ENCODE results near the gene CHCHD2. TPM values are rescaled to one million over a fixed set of nuclear protein-coding genes. Genes with fewer than 3 reads are reported as not detected.
"Not testable (repeated sequence)": the region's sequence is repeated elsewhere in the genome, so short reads cannot be mapped to it uniquely, and the experiment has no call there.

The CHCHD2 gene
- total RNA-seq, 2 donors from 2014 or later = 356 to 575 TPM

DNA sequence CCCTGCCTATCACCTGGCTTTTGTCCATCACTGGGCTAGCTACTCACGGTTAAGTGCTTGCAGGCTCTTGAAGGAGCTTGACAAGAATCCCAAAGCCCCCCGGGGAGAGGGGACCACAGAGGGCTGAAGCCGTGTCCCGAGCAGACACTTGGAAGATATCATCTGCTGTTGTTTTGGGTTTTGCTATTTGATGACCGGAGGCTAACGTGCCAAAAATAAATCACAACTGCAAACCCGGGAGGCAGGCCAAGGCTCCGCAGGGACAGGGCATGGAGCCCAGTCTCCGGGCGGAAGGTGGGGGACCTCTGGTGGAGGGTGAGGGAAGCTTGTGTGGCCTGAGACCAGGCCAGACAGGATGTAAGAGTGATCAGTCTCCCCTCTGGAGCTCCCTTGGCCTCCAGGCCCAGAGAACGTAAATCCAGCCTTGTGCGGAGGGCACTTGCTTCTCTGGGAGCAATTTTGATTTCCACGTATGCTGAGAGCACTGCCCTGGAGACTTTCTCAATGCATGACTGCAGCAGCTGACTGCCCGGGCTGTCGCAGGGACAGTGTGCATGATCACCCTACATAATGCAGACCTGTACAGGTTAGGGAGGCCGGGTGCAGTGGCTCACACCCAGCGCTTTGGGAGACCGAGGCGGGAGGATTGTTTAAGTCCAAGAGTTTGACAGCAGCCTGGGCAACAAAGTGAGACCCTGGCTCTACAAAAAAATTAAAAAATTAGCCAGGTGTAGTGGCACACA, 13.3 kb downstream of the CHCHD2 start, which contains the start of gene PHKG1:
Gene PHKG1, minus strand, starts transcription at position 164 of the 743 bp plus-strand sequence. CDS start 4,011 bp downstream, outside the sequence.
- H3K4me3 ChIP-seq = no peak within 1 kb of the TSS
- H3K27me3 ChIP-seq (replicated peaks; ENCODE audit: insufficient read depth) = no peaks in the 10 kb centered on the region
- no peaks in the 10 kb centered on the region for H3K9me3 ChIP-seq
- peak within 1 kb of the TSS; percentile 46 to 71 for H3K27ac ChIP-seq
- peaks cover 5% of the 10 kb centered on the region for H3K4me1 ChIP-seq (replicated peaks)
- intact Hi-C loops (cut with DNase I) = no loop called here
- no peak for TF ChIP-seq POLR2A (IDR thresholded peaks at IDR 0.05)
- TF ChIP-seq, protein P1, sequence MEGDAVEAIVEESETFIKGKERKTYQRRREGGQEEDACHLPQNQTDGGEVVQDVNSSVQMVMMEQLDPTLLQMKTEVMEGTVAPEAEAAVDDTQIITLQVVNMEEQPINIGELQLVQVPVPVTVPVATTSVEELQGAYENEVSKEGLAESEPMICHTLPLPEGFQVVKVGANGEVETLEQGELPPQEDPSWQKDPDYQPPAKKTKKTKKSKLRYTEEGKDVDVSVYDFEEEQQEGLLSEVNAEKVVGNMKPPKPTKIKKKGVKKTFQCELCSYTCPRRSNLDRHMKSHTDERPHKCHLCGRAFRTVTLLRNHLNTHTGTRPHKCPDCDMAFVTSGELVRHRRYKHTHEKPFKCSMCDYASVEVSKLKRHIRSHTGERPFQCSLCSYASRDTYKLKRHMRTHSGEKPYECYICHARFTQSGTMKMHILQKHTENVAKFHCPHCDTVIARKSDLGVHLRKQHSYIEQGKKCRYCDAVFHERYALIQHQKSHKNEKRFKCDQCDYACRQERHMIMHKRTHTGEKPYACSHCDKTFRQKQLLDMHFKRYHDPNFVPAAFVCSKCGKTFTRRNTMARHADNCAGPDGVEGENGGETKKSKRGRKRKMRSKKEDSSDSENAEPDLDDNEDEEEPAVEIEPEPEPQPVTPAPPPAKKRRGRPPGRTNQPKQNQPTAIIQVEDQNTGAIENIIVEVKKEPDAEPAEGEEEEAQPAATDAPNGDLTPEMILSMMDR (IDR thresholded peaks at IDR 0.05) = peak in 3 of 4 experiments; percentile 21 to 48 (median 33)
- peak; percentile 75 for TF ChIP-seq POLR2AphosphoS5 (IDR thresholded peaks at IDR 0.05)
- WGBS = 22% methylated on average over 19 of the region's 19 CpGs
- H3K36me3 ChIP-seq = no peaks in the 10 kb centered on the region
- DNase-seq (ENCODE audit: low spot score) = peak; percentile 71

DNA sequence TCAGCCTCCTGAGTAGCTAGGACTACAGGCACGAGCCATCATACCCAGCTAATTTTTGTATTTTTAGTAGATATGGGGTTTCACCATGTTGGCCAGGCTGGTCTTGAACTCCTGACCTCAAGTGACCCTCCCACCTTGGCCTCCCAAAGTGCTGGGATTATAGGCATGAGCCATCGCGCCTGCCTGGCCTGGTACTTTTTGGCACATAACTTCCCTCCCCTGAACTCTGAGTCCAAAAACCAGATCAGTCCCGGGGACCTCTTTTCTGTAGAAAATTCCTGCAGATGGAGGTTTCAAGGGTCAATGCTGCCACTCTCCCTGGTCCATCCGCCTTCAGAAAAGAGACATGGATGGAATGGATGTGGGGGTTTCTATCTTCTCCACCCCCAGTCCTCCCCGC, 13.9 kb downstream of the CHCHD2 start:
- H3K4me3 ChIP-seq; H3K36me3 ChIP-seq; DNase-seq (ENCODE audit: low spot score); H3K9me3 ChIP-seq; intact Hi-C loops (cut with DNase I); H3K4me1 ChIP-seq (replicated peaks); H3K27me3 ChIP-seq (replicated peaks; ENCODE audit: insufficient read depth): not testable (repeated sequence)
- WGBS = 31% methylated on average over 6 of the region's 6 CpGs
- H3K27ac ChIP-seq = peak overlapping the region; percentile 46 to 71

DNA sequence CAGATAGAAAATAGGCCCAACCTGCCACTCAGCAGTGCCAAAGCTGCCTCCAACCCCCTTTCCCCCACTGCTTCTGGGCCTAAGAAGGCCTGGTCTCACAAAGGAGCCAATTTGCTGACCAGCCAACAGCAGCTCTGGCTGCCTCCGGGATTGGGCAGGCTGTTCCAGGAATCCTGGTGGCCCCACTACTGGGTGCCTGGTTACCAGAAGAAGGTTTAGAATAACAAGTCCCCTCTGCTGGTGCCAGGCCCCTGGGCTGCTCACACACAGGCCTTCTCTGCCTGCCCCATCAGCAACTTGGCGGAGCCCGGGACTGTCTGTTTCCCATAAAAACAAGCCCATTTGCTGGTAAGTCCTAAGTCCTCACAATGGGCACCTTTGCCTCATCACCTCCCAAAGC, 14.7 kb downstream of the CHCHD2 start:
- no peak for TF ChIP-seq POLR2A (IDR thresholded peaks at IDR 0.05)
- TF ChIP-seq, protein P1 (IDR thresholded peaks at IDR 0.05) = no peak
- no peak for TF ChIP-seq POLR2AphosphoS5 (IDR thresholded peaks at IDR 0.05)
- WGBS = 64% methylated on average over 3 of the region's 3 CpGs
- peak overlapping the region; percentile 46 to 71 for H3K27ac ChIP-seq

DNA sequence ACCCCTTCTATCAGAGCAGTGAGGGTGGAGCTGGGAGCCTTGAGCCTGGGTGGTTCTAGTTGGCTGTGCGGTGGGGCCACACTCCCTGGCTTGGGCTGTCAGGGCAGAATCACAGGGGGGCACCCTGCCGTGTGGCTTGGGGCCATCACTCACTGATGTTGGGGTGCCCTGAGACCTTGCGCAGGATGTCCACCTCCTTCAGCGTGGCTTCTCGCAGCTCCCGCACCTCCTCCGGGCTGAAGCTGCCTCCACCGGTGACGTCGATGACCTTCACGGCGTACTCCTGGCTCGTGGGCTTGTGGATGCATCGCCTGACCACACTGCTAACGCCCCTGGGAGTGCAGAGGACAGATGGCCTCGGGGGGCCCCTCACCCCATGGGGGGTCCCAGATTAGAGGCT, 18.8 kb downstream of the CHCHD2 start:
- 92% methylated on average over 16 of the region's 16 CpGs for WGBS
- H3K36me3 ChIP-seq = no peaks in the 10 kb centered on the region
- intact Hi-C loops (cut with DNase I) = no loop called here

More for the DNA sequence above, 14.7 kb downstream of the CHCHD2 start:
- Histone ChIP-seq H3K4me3 (no peak overlapping the region), H3K27me3 (replicated peaks; ENCODE audit: insufficient read depth) (no peaks in the 10 kb centered on the region), H3K36me3 (no peaks in the 10 kb centered on the region), H3K9me3 (no peaks in the 10 kb centered on the region), H3K4me1 (replicated peaks) (peaks cover 5% of the 10 kb centered on the region)
- intact Hi-C loops (cut with DNase I) = no loop called here
- peak; percentile 26 for DNase-seq (ENCODE audit: low spot score)

DNA sequence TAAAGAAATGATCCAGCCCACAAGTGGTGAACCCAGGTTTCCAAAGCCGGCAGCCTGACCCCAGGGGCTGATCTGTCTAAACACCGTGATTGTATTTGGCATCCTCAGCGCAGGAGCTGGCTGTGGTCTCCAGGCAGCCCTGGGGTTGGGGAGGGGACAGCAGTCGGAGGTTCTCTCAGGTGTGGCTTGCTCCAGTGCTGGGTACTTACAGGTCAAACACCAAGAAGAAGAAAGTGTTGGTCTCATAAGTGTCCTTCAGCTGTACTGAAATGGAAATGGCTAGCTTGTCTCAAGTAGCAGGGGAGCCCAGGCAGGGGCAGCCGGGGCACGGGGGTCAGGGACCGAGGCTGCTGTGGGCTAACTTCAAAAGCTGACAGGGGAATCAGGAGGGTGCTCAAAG, 19.5 kb downstream of the CHCHD2 start:
- no peak for DNase-seq (ENCODE audit: low spot score)
- TF ChIP-seq, protein P1 (IDR thresholded peaks at IDR 0.05) = no peak
- no peak for TF ChIP-seq POLR2AphosphoS5 (IDR thresholded peaks at IDR 0.05)
- TF ChIP-seq POLR2A (IDR thresholded peaks at IDR 0.05) = no peak
- WGBS = 91% methylated on average over 7 of the region's 7 CpGs
- no peaks in the 10 kb centered on the region for H3K4me1 ChIP-seq (replicated peaks)
- H3K4me3 ChIP-seq = no peak overlapping the region
- H3K27me3 ChIP-seq (replicated peaks; ENCODE audit: insufficient read depth) = no peaks in the 10 kb centered on the region
- H3K36me3 ChIP-seq = no peaks in the 10 kb centered on the region
- no peak overlapping the region for H3K27ac ChIP-seq
- H3K9me3 ChIP-seq = no peaks in the 10 kb centered on the region
- intact Hi-C loops (cut with DNase I) = no loop called here

More for the DNA sequence above, 18.8 kb downstream of the CHCHD2 start:
- Histone ChIP-seq H3K4me3 (no peak overlapping the region), H3K9me3 (no peaks in the 10 kb centered on the region), H3K27ac (no peak overlapping the region), H3K27me3 (replicated peaks; ENCODE audit: insufficient read depth) (no peaks in the 10 kb centered on the region), H3K4me1 (replicated peaks) (peaks cover 1% of the 10 kb centered on the region)
- no peak for DNase-seq (ENCODE audit: low spot score)
- TF ChIP-seq POLR2A (IDR thresholded peaks at IDR 0.05) = no peak
- no peak for TF ChIP-seq POLR2AphosphoS5 (IDR thresholded peaks at IDR 0.05)
- TF ChIP-seq, protein P1 (IDR thresholded peaks at IDR 0.05) = no peak
